MM.1S (cell line): ENCODE data around the gene RTCB.

ENCODE experiments used
- DNase-seq: peaks from one replicate; pipeline ENCODE4 v3.0.0-alpha.2; 2015
- H2AFZ ChIP-seq: fragments of 300-600 bp; sonication (generic); 2 replicates; pipeline ENCODE4 v1.6.0; 2016; ENCODE audit warnings: antibody characterized with exemption, low read length
- H3F3A ChIP-seq: fragments of 300-600 bp; sonication (generic); 2 replicates; pipeline ENCODE4 v1.6.1; 2016; ENCODE audit warnings: mild to moderate bottlenecking, antibody characterized with exemption, low read length, moderate library complexity, mixed read lengths; ENCODE audit not compliant: insufficient read depth
- H3K27ac ChIP-seq: fragments of 300-600 bp; sonication (generic); 2 replicates; pipeline ENCODE4 v1.5.1; 2016; ENCODE audit warnings: mild to moderate bottlenecking, low read length
- H3K27me3 ChIP-seq: fragments of 300-600 bp; sonication (generic); replicated peaks from 2 replicates; pipeline ENCODE4 v1.6.0; 2016; ENCODE audit warnings: low read length; ENCODE audit not compliant: insufficient read depth
- H3K36me3 ChIP-seq: fragments of 300-600 bp; sonication (generic); replicated peaks from 2 replicates; pipeline ENCODE4 v1.6.1; 2016; ENCODE audit warnings: mild to moderate bottlenecking, low read length, mixed read lengths; ENCODE audit not compliant: insufficient read depth
- H3K4me1 ChIP-seq: fragments of 300-600 bp; sonication (generic); 2 replicates; pipeline ENCODE4 v1.6.1; 2016; ENCODE audit warnings: low read length, mixed read lengths
- H3K4me2 ChIP-seq: fragments of 300-600 bp; sonication (generic); 2 replicates; pipeline ENCODE4 v1.6.0; 2016; ENCODE audit warnings: low read depth, low read length
- H3K4me3 ChIP-seq: fragments of 300-600 bp; sonication (generic); 2 replicates; pipeline ENCODE4 v1.5.1; 2016; ENCODE audit warnings: low read length, mixed read lengths
- H3K79me2 ChIP-seq: fragments of 300-600 bp; sonication (generic); 2 replicates; pipeline ENCODE4 v1.6.1; 2016; ENCODE audit warnings: mixed run types, low read length, mixed read lengths
- H3K9ac ChIP-seq: fragments of 300-600 bp; sonication (generic); 2 replicates; pipeline ENCODE4 v1.6.1; 2016; ENCODE audit warnings: low read length, mixed read lengths
- H3K9me2 ChIP-seq: fragments of 300-600 bp; sonication (generic); replicated peaks from 2 replicates; pipeline ENCODE4 v1.6.1; 2016; ENCODE audit warnings: mild to moderate bottlenecking, low read length, mixed read lengths; ENCODE audit not compliant: insufficient read depth
- H3K9me3 ChIP-seq: fragments of 300-600 bp; sonication (generic); replicated peaks from 2 replicates; pipeline ENCODE4 v1.6.1; 2016; ENCODE audit warnings: mild to moderate bottlenecking, low read length, mixed read lengths; ENCODE audit not compliant: insufficient read depth
- H4K20me1 ChIP-seq: fragments of 300-600 bp; sonication (generic); 2 replicates; pipeline ENCODE4 v1.6.1; 2016; ENCODE audit warnings: mild to moderate bottlenecking, low read length, moderate library complexity, mixed read lengths; ENCODE audit not compliant: insufficient read depth
- CTCF ChIP-seq: fragments of 300-600 bp; sonication (generic); IDR thresholded peaks from 2 replicates; pipeline ENCODE4 v1.5.1; 2016; ENCODE audit warnings: antibody characterized with exemption, low read length, mixed read lengths
- EZH2 ChIP-seq: fragments of 300-600 bp; sonication (generic); optimal IDR thresholded peaks from 2 replicates; pipeline ENCODE3; 2017; ENCODE audit warnings: low read depth, mild to moderate bottlenecking, antibody characterized with exemption, low read length, mixed read lengths
- EZH2phosphoT487 ChIP-seq: fragments of 300-600 bp; sonication (generic); IDR thresholded peaks from 2 replicates; pipeline ENCODE4 v1.6.1; 2018; ENCODE audit warnings: antibody characterized with exemption, low read length

The RTCB gene

GRCh38 chr22:32411829-32412592 lies at the start of gene RTCB:
Gene RTCB (minus strand): TSS chr22:32412247. CDS start chr22:32412156, 91 bp downstream.
- Histone ChIP-seq H3F3A (peaks cover 39% of the 10 kb centered on the region), H2AFZ (peak within 1 kb of the TSS; percentile 79), H4K20me1 (no peaks in the 10 kb centered on the region), H3K27ac (peak within 1 kb of the TSS; percentile 70), H3K4me1 (peaks cover 45% of the 10 kb centered on the region), H3K9ac (peak within 1 kb of the TSS; percentile 94), H3K4me3 (peak within 1 kb of the TSS; percentile 97), H3K27me3 (no peaks in the 10 kb centered on the region), H3K9me3 (no peaks in the 10 kb centered on the region), H3K79me2 (peaks cover 39% of the 10 kb centered on the region), H3K4me2 (peak within 1 kb of the TSS; percentile 82), H3K9me2 (no peaks in the 10 kb centered on the region), H3K36me3 (peaks cover 6% of the 10 kb centered on the region; the same call in 1 of the 2 replicates)
- peak; percentile 95 for DNase-seq
- TF ChIP-seq CTCF (no peak), EZH2 (no peak), EZH2phosphoT487 (no peak)

- no peaks in the 10 kb centered on the region for H3K4me1 ChIP-seq
- no peak overlapping the region for H3K4me3 ChIP-seq
- no peak overlapping the region for H3K27ac ChIP-seq
- no peaks in the 10 kb centered on the region for H4K20me1 ChIP-seq
- no peak for DNase-seq
- TF ChIP-seq CTCF (no peak), EZH2phosphoT487 (no peak), EZH2 (no peak)
- no peaks in the 10 kb centered on the region for H3K9me3 ChIP-seq
- H2AFZ ChIP-seq, result no peak overlapping the region
- H3F3A ChIP-seq, result no peaks in the 10 kb centered on the region
- H3K27me3 ChIP-seq, result no peaks in the 10 kb centered on the region
- H3K4me2 ChIP-seq, result no peak overlapping the region
- H3K9me2 ChIP-seq, result no peaks in the 10 kb centered on the region
- no peaks in the 10 kb centered on the region for H3K36me3 ChIP-seq
- H3K79me2 ChIP-seq, result no peaks in the 10 kb centered on the region
- no peak overlapping the region for H3K9ac ChIP-seq
These were observed 45.0 kb upstream of the RTCB start for GRCh38 chr22:32457031-32457430.

GRCh38 chr22:32448980-32449379 lies 36.9 kb upstream of the RTCB start:
- Histone ChIP-seq H3K9ac (no peak overlapping the region), H2AFZ (no peak overlapping the region)
- no peak for TF ChIP-seq EZH2
- no peak for TF ChIP-seq CTCF
- no peak for TF ChIP-seq EZH2phosphoT487

More at GRCh38 chr22:32448980-32449379, 36.9 kb upstream of the RTCB start:
- no peak for DNase-seq
- no peak overlapping the region for H3K4me3 ChIP-seq
- no peaks in the 10 kb centered on the region for H3F3A ChIP-seq
- no peaks in the 10 kb centered on the region for H3K4me1 ChIP-seq
- no peak overlapping the region for H3K4me2 ChIP-seq
- no peaks in the 10 kb centered on the region for H3K9me2 ChIP-seq
- H3K9me3 ChIP-seq, result no peaks in the 10 kb centered on the region
- no peaks in the 10 kb centered on the region for H3K27me3 ChIP-seq
- H3K27ac ChIP-seq, result no peak overlapping the region
- no peaks in the 10 kb centered on the region for H3K79me2 ChIP-seq
- H4K20me1 ChIP-seq, result no peaks in the 10 kb centered on the region
- H3K36me3 ChIP-seq, result no peaks in the 10 kb centered on the region
